ENCODE data around the gene HAPLN3. TPM values are rescaled to one million over a fixed set of nuclear protein-coding genes. Genes with fewer than 3 reads are reported as not detected.

Gene HAPLN3
- total RNA-seq, 1 experiment from 2014 or later = 5.4 TPM

DNA sequence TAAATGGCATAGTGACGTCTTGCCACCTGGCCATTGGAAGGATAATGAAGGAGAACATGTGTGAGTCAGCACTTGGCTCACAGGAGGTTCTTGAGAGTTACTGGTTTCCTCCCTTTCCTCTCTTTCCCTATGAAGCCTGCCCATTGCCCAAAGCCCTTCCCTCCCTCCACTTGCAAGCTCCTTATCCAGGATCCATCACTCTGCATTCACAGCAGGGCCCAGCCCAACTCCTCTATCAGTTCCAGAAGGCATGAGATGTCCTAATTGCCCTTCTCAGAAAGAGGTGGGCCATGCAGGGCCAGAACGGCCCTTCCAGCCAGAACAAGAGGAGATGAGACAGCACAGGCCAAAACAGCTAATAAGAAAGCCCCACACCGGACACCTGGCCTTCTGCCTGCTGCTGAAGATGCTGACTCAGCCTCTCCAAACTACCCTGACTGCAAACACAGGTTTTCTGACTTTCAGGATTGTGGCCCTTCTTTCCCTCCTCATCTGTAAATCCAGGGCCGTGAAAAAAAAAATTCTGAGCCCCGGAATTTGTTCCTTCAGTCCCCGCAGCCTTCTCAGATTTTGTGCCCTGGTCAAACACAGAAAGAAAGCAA, 29.7 kb downstream of the HAPLN3 start:
- DNase-seq (ENCODE audit: extremely low read depth, low read depth) = no peak

DNA sequence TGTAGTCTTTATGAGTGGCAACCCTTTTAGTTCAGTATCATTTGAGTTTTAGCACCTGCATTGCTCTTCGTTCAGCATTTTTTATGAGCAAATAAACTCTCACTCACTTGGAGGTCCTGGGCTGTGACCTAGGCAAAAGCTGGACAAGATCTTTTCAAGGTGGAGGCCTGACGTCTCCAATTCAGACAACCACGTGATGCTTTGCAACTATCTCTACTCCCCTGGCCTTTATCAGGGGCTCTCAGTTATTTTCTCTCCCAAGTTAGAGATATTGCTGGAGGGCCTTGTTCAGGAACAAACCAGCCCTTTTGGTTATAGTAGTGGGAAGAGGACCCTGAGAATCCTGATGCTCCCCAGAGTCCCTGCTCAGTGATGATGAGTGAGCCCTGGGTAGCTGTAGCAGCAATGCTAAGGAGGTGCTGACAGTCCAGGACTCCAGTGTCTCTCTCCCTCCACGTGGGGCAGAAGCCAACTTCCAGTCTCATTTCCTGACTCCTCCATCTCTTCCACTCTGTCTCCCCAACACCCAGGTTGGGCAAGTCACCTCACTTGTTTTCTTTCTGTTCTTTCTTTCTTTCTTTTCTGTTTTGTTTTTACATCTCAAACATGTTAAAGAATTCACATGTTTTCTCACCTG, 30.4 kb downstream of the HAPLN3 start:
- no peak for DNase-seq (ENCODE audit: extremely low read depth, low read depth)

DNA sequence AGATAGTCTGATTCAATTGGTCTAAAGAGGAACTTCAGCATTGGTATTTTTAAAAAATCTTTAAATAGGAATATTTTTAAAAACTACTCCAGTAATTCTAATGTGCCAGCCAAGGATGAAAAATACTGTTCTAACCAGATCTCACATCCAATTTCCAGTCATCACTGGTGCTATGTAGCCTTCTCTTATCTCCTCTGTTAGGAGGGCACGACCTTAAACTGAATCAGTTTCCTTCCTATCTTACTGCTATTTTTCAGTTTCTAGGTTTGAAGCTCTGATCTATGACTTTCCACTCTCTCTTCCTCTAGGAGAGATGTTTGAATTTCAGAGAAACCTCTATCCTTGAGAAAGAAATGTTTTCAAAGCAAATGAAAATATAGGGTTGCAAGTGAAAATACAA, 31.9 kb downstream of the HAPLN3 start:
- DNase-seq (ENCODE audit: extremely low read depth, low read depth) = no peak

DNA sequence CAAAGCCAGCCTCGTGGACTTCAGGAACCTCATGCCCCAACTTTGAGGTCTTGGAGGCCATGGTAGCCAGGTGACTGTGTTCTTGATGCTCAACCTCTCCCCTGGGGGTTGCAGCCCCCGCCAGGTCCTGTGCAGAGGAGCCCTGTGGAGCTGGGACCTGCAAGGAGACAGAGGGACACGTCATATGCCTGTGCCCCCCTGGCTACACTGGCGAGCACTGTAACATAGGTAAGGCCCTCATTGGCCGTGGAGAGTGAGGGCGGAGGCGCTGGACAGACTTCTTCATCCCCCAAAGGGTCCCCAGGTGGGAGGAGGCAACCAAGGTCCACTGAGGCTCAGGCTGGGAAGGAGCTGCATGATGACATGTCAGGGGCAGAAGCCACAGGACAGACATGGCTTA, 35.1 kb downstream of the HAPLN3 start:
- DNase-seq (ENCODE audit: extremely low read depth, low read depth) = no peak

DNA sequence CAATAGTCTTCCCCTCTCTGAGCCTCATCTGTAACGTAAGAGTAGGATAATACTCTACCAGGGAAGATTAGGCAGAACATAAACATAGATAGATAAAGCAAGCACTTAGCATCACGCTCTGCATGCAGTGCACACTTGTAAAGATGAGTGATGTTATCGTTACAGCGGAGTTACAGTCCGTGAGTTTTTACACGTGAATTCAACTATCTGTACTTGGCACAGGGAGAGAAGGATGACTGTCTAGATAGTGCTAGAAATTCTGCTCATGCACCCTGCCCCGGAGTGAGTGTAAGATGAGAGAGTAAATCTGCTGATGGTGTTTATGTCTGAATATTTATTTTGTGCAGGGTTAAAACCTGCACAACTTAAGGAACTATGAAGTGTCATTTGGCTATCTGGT, 35.8 kb downstream of the HAPLN3 start:
- DNase-seq (ENCODE audit: extremely low read depth, low read depth) = no peak

DNA sequence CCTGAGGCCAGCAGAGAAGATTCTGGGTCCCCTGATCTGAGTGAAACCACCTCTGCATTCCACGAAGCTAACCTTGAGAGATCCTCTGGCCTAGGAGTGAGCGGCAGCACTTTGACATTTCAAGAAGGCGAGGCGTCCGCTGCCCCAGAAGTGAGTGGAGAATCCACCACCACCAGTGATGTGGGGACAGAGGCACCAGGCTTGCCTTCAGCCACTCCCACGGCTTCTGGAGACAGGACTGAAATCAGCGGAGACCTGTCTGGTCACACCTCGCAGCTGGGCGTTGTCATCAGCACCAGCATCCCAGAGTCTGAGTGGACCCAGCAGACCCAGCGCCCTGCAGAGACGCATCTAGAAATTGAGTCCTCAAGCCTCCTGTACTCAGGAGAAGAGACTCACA, 36.4 kb downstream of the HAPLN3 start:
- DNase-seq (ENCODE audit: extremely low read depth, low read depth) = no peak

DNA sequence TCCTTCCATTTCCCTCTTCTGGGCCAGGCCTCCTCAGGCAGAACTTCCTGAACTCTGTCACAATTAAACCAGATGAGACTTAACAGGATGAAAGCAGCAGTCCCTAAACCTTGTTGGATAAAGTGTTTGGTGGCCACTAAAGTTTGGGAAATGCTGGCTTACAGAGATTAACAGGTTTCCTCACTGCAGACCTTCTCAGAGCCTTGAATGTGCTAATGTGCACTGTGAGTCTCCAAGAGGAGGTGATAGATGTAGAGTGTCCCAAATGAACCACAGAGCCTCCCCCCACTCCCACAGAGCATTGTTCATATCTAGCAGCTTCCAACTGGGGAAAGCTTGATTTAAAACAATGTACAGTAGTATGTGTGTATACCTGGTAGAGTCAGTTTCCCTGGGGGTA, 42.9 kb downstream of the HAPLN3 start:
- DNase-seq (ENCODE audit: extremely low read depth, low read depth) = no peak

DNA sequence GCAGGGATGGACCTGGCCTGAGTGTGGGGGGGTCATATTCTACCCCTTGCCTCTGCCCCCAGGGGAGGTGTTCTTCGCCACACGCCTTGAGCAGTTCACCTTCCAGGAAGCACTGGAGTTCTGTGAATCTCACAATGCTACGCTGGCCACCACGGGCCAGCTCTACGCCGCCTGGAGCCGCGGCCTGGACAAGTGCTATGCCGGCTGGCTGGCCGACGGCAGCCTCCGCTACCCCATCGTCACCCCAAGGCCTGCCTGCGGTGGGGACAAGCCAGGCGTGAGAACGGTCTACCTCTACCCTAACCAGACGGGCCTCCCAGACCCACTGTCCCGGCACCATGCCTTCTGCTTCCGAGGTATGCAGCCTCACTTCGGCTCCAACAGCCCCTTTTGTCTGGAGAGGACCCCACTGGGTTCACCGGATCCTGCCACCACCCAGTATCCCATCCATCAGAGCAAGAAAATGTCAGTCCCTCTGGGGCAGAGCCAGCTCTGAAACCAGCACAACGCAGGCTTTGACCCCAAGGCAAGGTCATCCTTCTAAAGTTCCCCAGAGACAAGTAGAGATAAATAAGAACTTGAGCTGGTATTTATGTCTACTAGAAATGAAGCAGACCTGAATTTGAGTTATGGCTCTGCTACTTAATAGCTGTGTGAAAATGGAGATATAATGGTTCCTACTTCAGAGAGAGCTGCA, 45.8 kb downstream of the HAPLN3 start:
- no peak for DNase-seq (ENCODE audit: extremely low read depth, low read depth)

DNA sequence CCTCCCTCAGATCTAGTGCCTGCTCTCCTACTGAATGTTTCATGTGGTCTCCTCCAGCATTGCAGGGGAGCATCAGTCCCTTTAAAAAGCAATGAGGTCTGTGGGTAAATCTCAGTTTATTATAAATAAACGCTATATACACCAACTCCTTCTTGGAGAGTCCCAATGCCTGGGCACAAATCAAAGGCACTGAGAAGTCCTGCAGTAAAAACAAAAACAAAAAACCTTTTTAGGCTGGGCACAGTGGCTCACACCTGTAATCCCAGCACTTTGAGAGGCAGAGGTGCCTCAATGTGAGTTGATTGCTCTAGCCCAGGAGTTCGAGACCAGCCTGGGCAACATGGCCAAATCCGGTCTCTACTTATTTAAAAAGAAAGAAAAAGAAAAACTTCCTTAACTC, 47.1 kb downstream of the HAPLN3 start:
- DNase-seq (ENCODE audit: extremely low read depth, low read depth) = no peak

DNA sequence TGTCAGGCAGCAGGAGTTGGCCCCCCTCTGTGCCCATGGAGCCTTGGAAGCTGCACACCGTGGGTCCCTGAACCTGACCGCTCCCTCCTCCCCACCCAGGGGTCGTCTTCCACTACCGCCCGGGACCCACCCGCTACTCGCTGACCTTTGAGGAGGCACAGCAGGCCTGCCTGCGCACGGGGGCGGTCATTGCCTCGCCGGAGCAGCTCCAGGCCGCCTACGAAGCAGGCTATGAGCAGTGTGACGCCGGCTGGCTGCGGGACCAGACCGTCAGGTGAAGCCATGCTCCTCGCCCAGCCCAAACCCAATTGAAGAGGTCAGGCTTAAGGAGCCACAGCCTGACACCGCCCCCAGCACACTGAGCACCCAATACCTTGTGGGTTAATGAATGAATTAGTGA, 48.2 kb downstream of the HAPLN3 start:
- DNase-seq (ENCODE audit: extremely low read depth, low read depth) = no peak

DNA sequence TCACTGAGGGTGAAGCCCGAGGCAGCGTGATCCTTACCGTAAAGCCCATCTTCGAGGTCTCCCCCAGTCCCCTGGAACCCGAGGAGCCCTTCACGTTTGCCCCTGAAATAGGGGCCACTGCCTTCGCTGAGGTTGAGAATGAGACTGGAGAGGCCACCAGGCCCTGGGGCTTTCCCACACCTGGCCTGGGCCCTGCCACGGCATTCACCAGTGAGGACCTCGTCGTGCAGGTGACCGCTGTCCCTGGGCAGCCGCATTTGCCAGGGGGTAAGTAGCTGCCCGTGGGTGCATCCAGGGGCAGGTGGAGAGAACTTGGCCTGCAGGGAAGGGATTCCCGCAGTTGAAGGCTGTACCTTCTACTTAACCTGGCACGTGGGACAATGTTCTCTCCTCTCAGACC, 49.7 kb downstream of the HAPLN3 start:
- no peak for DNase-seq (ENCODE audit: extremely low read depth, low read depth)

DNA sequence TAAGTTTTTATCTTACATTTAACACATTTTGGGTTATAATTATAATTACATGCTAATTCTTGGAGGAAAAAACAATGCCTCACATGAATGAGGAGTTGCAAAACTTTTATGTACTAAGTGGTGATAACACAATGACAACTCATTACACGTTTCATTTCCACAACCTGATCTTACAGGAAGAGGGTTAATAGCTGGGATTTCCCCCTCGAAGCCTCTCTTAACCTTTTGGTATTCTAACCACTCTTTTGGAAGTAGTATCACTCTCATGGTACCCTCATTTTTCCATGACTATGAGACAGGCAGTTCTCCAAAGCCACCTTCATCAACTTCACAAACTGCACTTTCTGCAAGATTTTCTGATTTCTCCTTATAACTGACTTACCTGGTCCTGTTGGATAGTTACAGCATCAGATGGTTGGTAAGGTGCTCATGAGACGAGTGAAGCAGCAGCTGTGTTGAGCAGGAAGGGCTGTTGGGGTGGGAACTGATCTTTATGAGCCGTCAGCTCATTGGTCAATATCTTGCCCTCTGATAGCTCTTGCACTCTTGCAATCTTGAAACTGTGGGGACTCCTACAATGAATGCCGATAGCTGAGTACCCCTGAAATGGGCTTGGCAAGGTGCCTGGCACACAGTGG, 50.5 kb downstream of the HAPLN3 start:
- no peak for DNase-seq (ENCODE audit: extremely low read depth, low read depth)

DNA sequence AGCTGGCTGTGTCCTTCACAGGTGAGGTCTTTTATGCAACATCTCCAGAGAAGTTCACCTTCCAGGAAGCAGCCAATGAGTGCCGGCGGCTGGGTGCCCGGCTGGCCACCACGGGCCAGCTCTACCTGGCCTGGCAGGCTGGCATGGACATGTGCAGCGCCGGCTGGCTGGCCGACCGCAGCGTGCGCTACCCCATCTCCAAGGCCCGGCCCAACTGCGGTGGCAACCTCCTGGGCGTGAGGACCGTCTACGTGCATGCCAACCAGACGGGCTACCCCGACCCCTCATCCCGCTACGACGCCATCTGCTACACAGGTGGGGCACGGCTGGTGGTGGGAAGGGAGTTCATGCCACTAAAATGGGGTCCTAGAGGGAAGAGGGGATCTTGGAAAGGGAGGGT, 52.0 kb downstream of the HAPLN3 start:
- no peak for DNase-seq (ENCODE audit: extremely low read depth, low read depth)

DNA sequence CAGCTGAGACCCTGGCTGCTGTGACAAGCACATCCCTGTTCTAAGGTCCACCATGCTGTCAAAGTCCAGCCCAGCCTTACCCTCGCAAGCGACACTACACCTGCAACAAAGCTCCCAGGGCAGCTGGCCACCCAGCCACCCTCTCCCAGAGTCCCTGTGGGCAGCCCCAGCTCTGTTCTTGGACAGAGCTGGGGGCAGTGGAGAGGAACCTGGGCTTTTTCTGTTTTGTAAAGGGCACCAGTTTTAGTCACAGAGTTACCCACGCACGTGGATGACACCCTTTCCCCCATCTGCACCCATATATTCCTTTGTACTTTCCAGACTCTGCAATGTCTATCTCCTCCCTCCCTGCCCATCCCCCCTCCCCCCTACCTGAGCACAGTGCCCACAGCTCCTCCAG, 53.2 kb downstream of the HAPLN3 start:
- no peak for DNase-seq (ENCODE audit: extremely low read depth, low read depth)

DNA sequence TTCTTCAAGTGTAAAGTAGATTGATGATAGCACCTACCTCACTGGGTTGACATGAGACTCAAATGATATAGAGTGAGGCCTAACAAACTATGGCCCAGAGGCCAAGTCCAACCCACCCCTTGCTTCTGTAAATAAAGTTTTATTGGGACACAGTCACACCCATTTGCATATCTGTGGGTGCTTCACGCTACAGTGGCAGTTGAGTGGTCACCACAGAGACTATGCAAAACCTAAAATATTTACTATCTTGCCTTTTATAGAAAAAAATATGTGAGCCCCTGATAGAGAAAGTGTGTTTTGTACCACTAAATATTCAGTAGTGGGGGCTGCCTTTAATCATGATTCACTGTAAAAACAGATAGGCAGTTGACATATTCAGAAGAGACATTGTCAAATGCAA, 54.1 kb downstream of the HAPLN3 start:
- DNase-seq (ENCODE audit: extremely low read depth, low read depth) = no peak

DNA sequence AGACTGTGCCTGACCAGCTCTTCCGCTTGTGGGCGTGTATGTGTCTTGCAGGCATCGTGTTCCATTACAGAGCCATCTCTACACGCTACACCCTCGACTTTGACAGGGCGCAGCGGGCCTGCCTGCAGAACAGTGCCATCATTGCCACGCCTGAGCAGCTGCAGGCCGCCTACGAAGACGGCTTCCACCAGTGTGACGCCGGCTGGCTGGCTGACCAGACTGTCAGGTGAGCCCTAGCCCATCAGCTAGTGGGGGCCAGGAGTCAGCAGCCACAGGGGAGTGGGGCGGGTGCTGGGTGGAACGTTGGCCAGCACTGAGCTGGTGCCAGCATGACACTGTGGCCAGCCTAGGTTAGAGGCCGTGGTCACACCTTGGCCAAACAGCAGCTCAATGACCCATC, 55.4 kb downstream of the HAPLN3 start:
- no peak for DNase-seq (ENCODE audit: extremely low read depth, low read depth)

DNA sequence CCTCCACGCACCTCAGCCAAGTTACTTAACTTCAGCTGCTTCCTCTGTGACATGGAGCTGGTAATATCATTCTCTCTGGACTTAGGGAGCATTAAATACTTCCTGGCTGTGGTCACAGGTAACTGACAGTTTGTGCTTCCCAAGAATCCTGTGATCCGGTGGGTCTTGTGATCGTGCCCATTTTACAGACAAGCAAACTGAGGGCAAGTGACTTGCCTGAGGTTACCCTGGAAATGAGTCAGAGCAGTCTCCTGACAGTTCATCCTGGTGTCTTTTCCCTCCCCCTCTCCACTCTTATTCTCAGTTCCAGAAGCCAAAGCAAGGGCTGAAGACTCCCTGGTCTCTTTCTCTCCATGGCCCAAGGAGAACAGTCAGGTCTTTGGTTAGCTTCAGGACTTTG, 56.2 kb downstream of the HAPLN3 start:
- no peak for DNase-seq (ENCODE audit: extremely low read depth, low read depth)

DNA sequence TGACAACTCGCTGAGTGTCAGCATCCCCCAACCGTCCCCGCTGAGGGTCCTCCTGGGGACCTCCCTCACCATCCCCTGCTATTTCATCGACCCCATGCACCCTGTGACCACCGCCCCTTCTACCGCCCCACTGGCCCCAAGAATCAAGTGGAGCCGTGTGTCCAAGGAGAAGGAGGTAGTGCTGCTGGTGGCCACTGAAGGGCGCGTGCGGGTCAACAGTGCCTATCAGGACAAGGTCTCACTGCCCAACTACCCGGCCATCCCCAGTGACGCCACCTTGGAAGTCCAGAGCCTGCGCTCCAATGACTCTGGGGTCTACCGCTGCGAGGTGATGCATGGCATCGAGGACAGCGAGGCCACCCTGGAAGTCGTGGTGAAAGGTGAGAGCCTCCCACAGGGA, 56.7 kb downstream of the HAPLN3 start:
- DNase-seq (ENCODE audit: extremely low read depth, low read depth) = no peak

DNA sequence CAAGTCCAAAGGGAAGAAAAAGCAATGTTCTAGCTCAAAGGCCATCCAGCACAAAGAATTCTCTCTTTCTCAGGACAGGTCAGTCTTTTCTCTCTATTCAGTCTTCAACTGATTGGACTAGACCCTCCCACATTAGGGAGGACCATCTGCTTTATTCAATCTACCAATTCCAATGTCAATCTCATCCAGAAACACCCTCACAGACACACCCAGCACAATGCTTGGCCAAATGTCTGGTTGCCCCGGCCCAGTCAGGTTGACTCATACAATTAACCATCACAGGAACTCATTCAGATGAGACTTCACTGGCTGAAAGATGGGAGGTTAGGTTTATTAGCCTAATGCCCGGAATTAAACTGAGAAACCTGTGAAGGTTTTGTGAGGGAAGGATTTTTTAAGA, 59.7 kb downstream of the HAPLN3 start:
- DNase-seq (ENCODE audit: extremely low read depth, low read depth) = peak; percentile 15

DNA sequence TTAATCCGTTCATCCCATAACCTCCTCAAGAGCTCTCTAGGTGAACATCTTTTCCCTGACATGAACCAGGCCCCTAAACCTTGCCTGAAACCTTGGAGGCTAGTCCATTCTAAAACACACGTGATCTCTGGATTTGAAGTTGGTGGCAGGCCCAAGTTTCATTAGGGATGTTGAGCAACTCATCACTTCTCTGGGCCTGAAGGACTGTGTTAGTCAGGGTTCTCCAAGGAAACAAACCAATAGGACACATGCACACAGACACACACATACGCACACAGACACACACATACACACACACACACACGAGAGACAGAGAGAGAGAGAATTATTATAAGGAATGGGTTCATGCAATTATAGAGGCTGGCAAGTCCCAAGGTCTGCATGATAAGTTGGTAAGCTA, 60.2 kb downstream of the HAPLN3 start:
- no peak for DNase-seq (ENCODE audit: extremely low read depth, low read depth)

DNA sequence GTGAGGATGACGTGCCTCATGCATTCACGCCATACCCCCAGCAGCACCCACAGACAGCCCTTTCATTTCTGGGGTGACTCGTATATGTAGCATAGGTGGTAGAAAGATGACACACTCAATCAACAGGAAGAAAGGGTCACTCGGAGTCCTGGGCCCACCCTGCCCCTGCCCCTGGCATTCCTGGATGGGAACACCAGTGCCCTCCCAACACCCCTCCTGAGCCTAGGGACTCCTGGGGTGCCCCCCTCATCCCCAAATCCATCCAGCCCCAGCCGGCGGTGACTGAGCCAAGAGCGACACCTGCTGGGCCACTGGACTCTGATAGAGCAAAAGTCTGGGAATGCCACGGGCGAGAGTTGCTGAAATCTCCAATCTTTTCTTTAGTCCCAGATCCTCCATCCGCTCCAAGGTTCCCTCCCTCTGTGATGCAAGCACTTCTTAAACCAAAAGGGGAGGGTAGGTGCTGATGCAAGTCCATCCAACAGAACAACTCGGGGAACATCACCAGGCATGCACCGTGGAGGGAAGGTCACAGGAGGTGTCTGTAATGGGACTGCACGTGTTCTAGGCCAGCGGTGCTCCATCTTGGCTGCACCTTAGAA, 61.0 kb downstream of the HAPLN3 start:
- peak; percentile 60 for DNase-seq (ENCODE audit: extremely low read depth, low read depth)

DNA sequence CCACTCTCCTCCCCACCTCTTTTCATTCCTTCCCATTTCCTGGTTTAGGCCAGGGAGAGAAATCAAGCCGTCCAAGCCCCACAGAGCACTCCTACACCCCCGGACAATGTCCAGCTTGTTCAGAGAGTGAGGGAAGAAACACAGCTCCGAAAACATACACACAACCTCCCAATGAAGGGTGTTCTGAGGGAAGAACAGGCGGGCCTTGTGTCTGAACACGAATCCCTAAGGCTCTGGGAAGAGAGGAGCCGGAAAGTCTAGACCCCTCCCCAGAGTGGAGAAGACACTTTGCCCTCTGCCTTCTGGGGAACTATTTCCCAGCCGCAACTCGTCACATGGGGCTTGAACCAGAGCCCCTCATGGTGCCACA, 61.6 kb downstream of the HAPLN3 start:
- peak; percentile 7 for DNase-seq (ENCODE audit: extremely low read depth, low read depth)

Data from NCI-H460 (cell line).